HG03025 (cell line): ENCODE measurements around the gene ADAR.

Source experiments
- ATAC-seq: cut with Tn5 transposase; IDR thresholded peaks from one replicate; pipeline ENCODE4 v1.9.1; 2021; ENCODE audit warnings: mild to moderate bottlenecking, moderate library complexity; ENCODE audit not compliant: unreplicated experiment, low FRiP score

Gene ADAR

GRCh38 chr1:154536570-154536969 lies 71.4 kb downstream of the ADAR start:
- ATAC-seq = no peak

- ATAC-seq = no peak
Observed at GRCh38 chr1:154533952-154534844, 73.8 kb downstream of the ADAR start.
